Stimulated activated CD4-positive, alpha-beta T cell treated with anti-CD3 and anti-CD28 coated beads, TNF-alpha, amount 100 ng/mL, for 48 hours (primary cell): ENCODE results near the gene DAAM1.

Experiments
- DNase-seq, 3 donors: peaks; one replicate each; pipeline ENCODE4 v3.0.0-alpha.2; 2020; ENCODE audit warnings: low read depth in 3 of 3

The DAAM1 gene

DNA sequence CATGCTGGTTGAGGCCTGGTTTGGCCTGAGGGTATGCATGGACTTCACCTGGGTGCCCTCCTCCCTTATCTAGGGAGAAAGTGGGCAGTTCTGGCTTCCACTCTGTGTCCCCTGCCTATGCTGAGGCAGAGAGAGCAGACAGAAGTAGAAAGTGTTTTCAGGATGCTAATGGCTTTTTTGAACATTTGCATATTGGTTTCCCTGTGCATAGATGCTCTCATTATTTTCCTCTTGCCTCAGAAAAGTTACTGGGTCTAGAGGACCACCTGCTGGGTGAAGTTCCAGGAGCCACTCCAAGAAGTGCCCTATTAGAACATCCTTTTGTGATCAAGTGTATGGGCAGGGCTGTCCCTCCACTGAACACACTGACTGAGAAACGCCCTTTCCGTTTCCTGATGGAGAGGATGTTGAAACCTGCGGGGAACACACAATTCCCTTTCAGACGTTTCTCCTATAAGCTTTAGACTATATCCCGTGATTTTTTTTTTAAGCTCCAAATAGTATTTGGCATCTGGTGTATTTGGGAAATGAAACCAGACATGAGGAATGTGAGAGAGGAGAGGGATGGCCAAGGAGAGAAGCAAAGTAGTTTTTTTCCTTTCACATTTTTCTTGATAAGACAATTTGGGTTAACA lies 66.6 kb downstream of the DAAM1 start:
- DNase-seq, result no peak

DNA sequence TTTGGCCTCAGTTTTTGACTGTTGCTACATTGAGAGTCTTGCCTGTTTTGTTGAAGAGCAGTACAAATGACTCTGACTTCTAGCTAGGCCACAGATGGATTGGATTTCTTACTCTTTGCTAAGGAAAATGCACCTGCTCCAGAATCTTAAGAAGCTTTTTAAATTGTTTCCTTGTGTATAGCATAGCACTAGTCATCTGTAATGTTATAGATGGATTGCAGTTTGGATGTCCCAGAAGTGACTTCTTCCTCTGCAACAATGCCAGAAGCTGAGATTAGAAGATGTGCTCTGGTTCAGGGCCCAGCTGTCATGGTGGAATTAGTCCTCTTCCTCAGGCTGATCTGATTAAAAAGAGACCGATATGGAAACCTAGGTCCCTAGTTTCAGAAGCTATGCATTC lies 67.9 kb downstream of the DAAM1 start:
- no peak for DNase-seq

DNA sequence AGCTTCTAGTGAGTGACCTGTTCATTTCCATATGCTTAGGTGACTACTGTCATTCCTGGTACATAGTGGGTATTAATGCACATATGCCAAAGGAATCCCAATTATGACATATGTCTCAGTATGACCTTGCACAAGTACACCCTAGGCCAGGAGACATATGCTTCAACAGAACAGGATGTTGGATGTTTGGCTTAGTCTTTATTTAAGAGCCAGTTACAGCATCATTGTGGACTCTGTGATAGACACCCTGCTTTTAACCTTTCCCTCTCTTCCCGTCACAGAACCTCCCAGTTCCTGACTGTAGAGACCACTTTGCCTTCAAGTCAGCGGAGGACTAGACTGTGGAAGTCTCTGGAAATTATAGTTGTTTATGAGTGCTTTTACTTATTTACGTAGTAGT lies 72.9 kb downstream of the DAAM1 start:
- DNase-seq, result no peak

DNA sequence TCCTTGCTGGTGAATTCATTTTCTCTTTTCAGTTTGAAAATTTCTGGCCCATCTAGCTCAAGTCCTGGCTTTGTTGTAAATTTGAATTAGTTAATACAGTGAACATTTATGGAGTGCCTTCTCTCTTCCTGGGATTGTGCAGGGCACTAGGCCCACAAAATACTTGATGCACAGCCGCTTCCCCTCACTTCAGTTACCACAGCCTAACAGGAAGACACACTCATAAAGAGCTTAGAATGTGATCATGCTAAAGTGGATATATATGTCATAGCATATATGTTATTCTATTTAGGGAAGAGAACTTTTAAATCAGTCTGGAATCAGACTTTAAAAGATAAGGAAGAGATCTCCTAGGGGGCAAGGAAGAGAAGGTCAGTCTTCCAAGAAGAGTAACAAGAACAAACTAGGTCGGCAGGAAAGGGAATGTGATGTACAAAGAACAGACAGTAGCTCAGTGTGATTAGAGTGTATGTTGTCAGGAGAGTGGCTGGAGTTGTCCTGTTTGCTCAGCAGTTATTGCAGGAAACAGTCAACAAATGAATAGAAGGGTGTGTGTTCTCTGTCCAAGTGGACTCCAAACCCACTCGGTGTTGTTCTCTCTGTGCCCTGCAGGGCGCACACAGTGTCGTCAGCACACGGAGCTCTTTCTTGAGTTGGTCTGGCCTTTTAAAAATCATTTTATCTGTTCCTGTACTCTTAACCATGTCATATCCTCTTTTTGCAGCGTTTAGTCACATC lies 74.4 kb downstream of the DAAM1 start:
- no peak for DNase-seq

DNA sequence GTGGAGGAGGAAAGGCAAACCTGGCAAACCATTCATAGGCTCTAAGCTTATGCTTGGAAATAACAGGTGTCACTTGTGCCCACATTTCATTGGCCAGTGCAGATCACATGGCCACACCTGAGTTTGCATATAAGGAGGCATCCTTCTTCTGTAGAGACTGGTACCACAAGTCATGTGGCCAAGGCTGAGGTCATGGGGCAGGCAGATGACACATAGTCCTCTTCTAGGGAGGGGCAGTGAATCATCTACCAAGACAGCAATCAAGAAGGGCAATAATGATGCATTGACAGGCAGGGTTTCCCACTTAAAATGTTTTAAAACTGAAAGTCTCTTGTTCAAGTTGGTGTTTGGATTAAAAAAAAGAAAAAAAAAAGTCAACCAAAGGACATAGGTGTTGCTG lies 77.3 kb downstream of the DAAM1 start:
- peak in 2 of 3 donors; percentile 31 to 51 for DNase-seq

DNA sequence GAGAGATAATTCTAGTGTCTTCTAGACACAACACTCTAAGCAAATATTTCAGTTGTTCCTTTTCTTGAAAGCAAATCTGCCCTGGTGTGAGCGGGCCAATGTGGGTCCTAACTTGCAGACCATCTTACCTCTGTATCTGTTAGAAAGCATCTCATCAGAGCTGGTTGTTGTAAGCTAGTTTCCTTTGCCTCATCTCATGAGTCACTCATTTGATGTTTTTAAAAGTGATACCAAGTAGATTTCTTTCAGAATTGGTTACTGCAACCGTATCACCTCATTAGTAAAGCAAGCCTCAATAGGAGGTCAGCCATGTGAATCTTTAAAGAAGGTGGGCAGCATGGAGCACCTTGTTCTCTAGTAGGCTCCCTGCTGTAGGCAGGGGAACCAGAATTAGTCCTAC lies 78.6 kb downstream of the DAAM1 start:
- no peak for DNase-seq

DNA sequence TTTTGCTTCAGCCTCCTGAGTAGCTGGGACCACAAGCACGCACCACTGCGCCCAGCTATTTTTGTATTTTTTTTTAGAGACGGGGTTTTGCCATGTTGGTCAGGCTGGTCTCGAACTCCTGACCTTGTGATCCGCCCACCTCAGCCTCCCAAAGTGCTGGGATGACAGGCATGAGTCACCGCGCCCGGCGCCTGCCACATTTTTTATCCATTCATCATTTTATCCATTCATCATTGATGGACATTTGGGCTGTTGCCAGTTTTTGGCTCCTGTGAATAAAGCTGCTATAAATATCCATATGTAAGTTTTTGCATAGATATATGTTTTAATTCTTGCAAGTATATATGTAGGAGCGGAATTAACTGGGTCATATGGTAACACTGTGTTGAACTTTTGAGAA lies 79.5 kb downstream of the DAAM1 start:
- no peak for DNase-seq

DNA sequence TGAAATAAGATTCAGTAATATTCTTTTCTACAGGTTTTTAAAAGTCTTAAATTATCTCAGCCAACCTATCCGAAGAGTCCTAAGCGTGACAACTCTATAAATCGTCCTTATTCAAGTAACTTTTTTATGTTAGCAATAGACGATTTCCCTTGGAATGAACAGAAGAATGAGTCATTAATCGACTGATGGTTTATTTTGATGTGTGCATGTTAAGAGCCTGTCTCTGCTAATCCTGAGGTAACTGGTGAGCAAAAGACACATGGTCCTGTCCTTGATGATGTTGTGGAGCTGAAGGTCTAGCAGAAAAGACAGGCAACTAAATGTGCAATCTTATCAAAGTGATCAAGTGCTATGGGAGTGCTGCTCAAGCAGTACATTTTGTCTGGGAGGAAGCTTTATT lies 80.4 kb downstream of the DAAM1 start:
- no peak for DNase-seq

DNA sequence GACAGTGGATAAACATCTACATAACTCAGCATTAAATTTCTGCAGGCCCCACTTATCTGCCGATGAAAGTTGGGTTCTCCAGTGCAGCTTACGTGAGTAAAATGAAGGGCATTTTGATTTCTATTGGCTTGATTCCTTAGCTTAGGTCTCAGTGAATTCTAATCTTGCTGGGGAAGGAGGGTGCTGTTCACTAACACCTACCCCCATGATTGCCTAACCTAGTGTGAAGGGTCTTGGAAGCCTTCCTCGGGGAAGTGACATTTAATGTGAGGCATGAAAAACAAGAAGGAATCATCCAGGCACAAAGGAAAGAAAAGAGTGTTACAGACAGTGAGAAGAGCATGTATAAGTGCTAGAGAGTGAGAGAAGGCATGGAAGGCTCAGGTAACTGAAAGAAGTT lies 81.0 kb downstream of the DAAM1 start:
- DNase-seq, result no peak

DNA sequence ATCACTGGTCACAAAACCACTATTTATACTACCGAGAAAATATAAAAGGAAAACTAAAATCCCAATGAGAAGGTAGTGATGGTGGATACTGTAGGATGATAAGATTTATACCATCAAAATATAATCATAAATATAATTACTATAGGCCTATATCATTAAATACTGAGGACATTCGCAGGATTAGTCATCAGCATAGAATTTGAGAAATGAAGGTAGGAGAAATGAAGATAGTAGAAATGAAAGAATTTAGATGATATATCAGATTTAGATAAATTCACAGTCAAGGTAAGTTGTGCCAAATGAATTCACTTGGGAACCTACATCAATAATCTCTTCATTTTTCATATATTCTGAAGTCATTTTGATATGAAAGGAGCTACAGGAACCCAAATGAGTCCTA lies 82.8 kb downstream of the DAAM1 start:
- DNase-seq, result no peak

DNA sequence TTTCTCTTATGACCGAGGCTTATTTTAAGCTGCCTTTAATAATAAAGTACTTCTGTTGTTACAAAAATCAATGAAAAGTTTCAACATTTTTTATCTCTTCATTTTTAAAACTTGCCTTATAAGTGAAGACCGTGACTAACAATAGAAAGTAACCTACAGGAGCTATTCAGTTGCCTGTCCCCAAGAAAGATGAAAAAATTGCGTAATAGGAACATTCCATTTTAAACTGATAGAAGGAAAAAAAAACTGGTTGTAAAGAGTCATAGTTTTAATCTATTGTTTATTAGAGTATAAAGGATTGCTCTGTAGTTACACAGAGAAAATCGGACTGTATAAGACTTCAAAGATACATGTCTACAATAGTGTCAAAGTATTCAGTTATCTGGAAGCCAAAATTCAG lies 83.3 kb downstream of the DAAM1 start:
- DNase-seq, result no peak

DNA sequence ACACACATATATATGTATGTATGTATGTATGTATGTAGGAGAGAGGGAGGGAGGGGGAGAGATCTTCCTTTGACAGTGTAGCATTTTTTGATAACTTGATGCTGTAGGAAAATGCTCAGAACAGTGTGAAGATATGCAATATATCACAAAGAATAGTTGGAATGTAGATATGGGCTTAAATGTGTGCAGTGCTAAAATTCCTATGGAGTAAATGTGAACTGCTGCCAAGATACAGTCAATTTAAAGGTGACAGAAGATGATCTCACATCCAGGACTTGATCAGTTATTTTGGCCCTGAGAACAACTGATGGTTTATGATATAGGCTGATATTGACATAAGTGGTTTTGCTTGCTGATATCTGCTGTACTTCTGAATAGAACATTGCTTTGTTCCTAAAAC lies 84.2 kb downstream of the DAAM1 start:
- no peak for DNase-seq

DNA sequence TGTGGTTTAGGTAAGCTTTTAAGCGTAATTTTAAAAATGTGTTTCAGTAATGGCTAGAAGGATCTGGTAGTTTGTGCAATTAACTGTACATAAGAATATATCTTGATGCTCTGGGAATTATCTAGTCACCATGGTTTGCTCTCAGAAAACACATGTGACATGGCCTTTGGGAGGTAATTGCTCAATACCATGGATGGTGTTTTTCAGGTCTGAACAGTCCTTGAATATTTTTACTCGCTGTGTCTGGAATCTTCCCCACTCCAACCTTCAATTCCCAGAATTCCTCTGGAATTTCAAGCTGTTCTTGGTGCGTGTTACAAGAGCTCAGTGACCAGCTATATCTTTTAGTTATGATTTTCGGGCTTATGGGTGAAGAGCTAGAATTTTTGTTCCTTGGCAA lies 85.3 kb downstream of the DAAM1 start:
- DNase-seq, result no peak

DNA sequence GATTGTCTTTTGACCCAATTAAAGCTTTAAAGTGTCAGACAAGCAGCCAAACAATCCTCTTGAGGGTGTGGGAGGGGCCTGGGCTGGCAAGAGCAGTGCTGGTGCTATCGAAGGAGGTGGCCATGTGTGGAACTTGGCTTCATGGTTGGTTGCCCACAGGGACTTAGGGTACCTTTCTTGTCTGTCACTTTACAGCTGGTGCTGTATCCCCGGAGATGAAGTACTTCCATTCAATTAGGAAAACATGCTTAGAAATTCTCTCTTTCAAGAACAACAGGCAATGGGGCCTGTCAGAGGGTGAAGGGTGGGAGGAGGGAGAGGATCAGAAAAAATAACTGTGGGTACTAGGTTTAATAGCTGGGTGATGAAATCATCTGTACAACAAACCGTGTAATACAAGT lies 86.5 kb downstream of the DAAM1 start:
- DNase-seq, result no peak

DNA sequence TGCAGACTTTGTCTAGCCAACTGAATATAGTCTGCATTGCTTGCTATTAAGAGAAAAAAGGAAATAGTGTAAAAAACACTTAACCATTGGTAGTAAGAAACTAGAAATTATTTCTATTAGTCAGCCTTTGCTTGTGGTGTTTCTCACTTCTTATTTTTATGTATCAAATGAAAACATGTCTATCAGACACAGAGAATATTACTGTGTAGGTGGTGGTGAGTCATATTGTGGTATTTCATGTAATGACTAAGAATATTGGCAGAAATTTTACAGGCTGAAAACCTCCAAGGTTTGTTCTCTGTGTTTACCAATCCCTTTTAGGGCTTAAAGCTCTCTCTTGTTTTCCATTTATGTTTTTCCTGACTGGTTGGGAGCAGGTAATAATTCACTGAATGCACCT lies 87.2 kb downstream of the DAAM1 start:
- no peak for DNase-seq

DNA sequence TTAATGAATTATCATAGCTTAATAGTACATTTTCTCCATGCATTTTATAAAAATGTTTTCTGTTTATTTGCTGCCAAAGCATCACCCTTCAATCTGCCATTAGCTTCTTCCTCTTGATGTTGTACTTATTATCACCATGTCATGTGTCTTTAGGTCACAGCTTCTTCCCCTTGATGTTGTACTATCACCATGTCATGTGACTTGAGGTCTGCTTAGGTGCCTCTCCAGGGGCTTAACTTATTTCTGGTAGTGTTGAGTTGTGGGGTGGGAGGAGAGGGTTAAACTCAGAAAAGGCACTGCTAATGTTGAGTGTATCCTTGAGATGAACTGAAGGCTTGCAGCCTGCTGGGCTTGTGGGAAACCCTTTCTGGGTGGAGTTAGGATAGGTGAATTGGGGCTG lies 87.8 kb downstream of the DAAM1 start:
- DNase-seq, result no peak

DNA sequence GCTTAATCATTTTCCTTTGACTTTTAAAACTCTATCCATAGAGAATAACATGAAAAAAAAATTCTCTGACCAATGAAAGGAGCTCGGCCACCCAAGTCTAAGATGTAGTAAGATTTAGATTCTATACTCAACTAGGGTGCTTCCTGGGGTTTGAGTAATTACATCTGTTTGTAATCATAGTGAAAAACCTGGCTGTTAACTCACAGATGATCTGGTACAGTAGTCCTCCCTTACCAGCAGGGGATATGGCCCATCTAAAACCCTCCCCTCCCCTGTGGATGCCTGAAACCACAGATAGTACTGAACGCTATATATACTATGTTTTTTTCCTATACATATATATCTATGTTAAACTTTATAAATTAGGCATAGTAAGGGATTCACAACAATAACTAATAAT lies 89.2 kb downstream of the DAAM1 start:
- DNase-seq, result no peak

DNA sequence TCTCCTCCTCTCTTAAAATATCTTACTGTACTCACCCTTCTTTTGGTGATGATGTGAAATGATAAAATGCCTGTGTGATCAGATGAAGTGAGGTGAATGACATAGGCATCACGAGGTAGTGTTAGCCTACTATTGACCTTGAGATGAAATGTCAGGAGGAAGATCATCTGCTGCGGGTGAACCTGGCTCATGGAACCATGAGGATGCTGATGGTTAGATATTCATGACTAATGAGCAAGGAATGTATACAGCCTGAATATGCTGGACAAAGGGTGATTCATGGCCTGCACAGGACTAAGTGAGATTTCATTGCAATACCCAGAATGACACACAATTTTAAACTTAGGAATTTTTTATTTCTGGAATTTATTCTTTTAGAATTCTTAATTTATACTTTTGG lies 89.6 kb downstream of the DAAM1 start:
- DNase-seq, result no peak

DNA sequence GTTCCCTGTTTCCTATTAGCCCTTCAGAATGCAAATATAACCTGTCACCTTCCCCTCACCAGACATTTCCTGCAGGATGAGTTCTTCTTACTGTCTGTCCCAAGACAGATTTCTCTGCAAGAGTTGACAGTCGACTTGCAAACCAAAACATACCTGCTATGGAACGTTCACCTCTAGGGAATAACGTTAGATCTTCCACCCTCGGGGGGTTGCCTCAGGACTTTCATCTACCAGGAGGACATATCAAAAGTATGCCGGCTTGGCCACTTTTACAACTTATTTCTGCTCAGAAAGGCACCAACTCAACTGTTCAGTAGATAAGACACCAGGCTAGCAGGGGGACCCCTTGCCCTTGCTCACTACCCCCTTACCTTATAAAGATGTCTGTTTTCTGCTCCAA lies 92.5 kb downstream of the DAAM1 start:
- DNase-seq, result no peak

DNA sequence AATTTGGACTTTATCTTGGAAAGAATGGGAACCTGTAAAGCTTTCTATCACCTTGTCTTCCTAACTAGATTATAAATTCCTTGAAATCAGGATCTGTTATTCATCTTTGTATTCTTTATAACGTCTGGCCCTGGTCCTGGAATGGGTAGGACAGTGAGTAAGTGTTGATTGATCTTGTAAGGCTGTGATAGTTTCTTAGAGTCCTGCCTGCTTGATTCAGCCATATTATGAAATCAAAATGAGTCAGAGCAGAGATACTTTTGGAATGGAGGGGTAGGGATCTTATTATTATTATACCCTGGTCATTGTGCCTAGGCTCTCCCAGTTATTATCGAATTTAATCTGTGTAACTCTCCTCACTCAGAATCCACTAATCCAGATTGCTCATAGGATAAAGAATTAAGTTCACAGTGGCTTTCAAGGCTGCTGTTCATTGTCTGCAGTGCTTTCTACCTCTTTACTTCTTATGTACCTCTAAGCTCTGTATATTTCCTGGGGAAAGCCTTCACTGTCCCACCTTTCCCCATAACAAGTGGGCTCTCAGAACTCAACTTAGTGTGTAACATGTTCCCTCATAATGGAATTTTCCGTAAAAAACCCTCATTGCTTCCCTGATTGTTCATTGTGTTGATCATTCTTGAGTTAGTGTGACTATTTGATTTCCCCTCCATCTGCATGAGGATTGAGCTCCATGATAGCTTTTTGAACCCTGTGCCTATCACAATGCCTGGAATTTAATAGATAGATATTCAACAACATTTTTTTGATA lies 93.3 kb downstream of the DAAM1 start:
- no peak for DNase-seq

DNA sequence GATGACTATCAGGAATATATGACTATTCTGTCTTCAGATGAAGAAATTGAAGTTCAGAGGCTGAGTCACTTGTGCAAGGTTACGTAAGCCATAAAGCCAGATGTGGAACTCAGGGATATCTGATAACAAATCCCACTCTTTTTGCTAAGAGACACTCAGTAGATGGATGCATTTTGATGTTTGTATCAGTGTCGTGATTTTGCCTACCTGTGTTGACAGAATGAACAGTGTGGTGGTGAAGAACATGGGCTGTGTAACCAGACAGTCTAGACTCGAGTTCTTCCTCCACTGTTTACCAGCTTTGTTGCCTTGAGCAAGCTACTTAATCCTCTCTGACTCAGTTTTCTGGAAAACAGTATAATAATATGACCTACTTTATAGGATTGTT lies 93.9 kb downstream of the DAAM1 start:
- DNase-seq, result no peak

DNA sequence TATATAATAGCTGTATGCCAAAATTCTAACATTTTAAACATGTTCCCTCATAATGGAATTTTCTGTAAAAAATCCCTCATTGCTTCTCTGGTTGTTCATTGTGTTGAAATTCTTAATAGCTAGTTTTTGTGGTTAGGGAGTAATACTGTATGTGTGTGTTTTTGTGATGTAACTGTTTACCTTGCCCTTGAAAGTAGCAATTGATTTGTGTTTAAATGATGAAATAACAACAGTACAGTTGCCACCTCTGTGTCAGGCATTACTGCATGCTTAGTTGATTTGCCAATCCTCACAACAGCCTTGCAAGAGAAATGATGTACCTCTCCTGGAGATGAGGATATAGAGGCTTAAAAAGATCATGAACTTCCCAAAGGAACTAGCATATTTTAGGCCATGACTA lies 94.9 kb downstream of the DAAM1 start:
- DNase-seq, result no peak

DNA sequence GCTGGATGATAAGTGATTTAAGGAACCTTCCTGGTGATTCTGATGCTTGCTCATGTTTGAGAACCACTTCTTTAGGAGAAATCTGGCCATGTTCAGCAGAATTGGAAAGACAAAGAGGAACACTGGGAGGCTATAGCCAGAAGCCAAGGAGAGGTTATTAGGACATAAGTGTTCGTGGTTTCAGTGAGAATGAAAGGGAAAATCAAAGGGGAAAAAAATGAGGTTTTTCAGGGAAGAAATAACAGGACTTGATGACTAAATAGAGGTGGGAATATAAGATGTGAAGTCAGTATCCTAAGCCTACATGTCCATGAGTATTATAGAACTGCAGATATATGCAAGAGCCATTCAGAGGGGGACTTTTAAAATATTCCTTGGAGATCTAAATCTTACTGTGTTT lies 95.6 kb downstream of the DAAM1 start:
- no peak for DNase-seq
